Stimulated activated CD8-positive, alpha-beta memory T cell treated with anti-CD3 and anti-CD28 coated beads, Interleukin-15, amount 100 ng/mL, for 48 hours (primary cell): ENCODE data around the gene PTPN14.
"Not testable (repeated sequence)": the region's sequence is repeated elsewhere in the genome, so short reads cannot be mapped to it uniquely, and the experiment has no call there.

Source experiments
- DNase-seq, 2 donors: peaks; one replicate each; pipeline ENCODE4 v3.0.0-alpha.2; 2020; ENCODE audit warnings: low read depth in 2 of 2

Gene PTPN14

GRCh38 chr1:214510914-214511638 lies 40.3 kb downstream of the PTPN14 start:
- no peak for DNase-seq

GRCh38 chr1:214510477-214510876 lies 40.9 kb downstream of the PTPN14 start:
- no peak for DNase-seq

- DNase-seq, result not testable (repeated sequence)
Observed at GRCh38 chr1:214509622-214510021, 41.8 kb downstream of the PTPN14 start.

GRCh38 chr1:214506972-214507431 lies 44.4 kb downstream of the PTPN14 start:
- no peak for DNase-seq

GRCh38 chr1:214505134-214505533 lies 46.3 kb downstream of the PTPN14 start:
- DNase-seq, result no peak

GRCh38 chr1:214504330-214504729 lies 47.1 kb downstream of the PTPN14 start:
- DNase-seq, result no peak

GRCh38 chr1:214503553-214503952 lies 47.8 kb downstream of the PTPN14 start:
- DNase-seq, result no peak

GRCh38 chr1:214500340-214501055 lies 50.9 kb downstream of the PTPN14 start:
- no peak for DNase-seq

GRCh38 chr1:214499732-214500131 lies 51.7 kb downstream of the PTPN14 start:
- no peak for DNase-seq

- no peak for DNase-seq
Observed at GRCh38 chr1:214498021-214498420, 53.4 kb downstream of the PTPN14 start.

GRCh38 chr1:214496126-214496525 lies 55.3 kb downstream of the PTPN14 start:
- DNase-seq, result no peak

GRCh38 chr1:214494706-214495105 lies 56.7 kb downstream of the PTPN14 start:
- DNase-seq, result no peak

GRCh38 chr1:214494179-214494578 lies 57.2 kb downstream of the PTPN14 start:
- not testable (repeated sequence) for DNase-seq

- DNase-seq, result no peak
Observed at GRCh38 chr1:214493126-214493796, 58.1 kb downstream of the PTPN14 start.

- DNase-seq, result no peak
Observed at GRCh38 chr1:214492401-214493075, 58.9 kb downstream of the PTPN14 start.

GRCh38 chr1:214491468-214492146 lies 59.8 kb downstream of the PTPN14 start:
- no peak for DNase-seq

GRCh38 chr1:214485151-214485550 lies 66.3 kb downstream of the PTPN14 start:
- no peak for DNase-seq

- DNase-seq, result not testable (repeated sequence)
Observed at GRCh38 chr1:214483180-214483579, 68.2 kb downstream of the PTPN14 start.

- not testable (repeated sequence) for DNase-seq
Observed at GRCh38 chr1:214481983-214482634, 69.3 kb downstream of the PTPN14 start.

- DNase-seq, result no peak
Observed at GRCh38 chr1:214476986-214477870, 74.2 kb downstream of the PTPN14 start.
